ENCODE data around the gene NEK8.

The NEK8 gene

DNA sequence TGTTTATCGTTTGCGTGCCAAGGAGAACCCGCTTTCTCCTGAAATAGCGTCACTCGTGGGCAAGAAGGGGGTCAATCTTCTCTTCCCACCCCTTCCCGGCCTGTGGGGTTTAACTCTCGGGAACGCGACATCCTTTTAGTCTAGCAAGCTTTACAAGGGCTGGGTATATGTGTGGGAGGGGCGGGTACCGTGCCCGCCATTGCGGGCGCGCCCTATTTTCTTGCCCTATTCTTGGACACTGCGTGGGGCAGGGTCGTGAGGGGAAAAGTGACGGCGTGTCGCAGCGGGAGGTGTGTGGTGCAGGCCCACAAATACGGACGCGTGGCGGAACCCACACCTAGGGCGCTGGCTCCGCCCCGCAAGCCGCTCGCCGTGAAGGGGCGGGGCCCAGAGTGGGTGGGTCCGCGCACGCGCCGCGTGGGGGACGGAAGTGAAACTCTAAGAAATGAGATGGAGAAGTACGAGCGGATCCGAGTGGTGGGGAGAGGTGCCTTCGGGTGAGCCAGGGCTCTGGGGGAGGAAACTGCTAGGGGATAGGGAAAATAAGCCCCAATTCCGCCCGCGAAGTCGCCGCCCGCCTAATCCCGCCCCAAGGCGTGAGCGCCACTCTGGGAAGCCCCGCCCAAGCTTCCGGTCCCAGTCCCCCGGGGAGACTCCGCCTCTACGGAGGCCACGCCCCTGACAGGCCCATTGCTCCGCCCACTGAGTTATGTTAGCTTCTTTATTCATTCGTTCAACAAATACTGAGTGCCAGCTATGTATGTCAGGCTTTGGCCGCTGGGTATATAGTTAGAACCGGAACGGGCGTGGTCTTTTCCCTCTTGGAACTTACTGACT lies at the start of gene NEK8:
TSS of gene NEK8 (plus strand) at position 425 of the 837 bp plus-strand sequence. CDS start at position 451, 26 bp downstream.
- DNase-seq = peak; percentile 84

GRCh38 chr17:28682655-28683054 lies 45.9 kb upstream of the NEK8 start:
- no peak for DNase-seq

- DNase-seq = peak; percentile 13
These were observed 43.6 kb upstream of the NEK8 start for GRCh38 chr17:28684963-28685362.

DNA sequence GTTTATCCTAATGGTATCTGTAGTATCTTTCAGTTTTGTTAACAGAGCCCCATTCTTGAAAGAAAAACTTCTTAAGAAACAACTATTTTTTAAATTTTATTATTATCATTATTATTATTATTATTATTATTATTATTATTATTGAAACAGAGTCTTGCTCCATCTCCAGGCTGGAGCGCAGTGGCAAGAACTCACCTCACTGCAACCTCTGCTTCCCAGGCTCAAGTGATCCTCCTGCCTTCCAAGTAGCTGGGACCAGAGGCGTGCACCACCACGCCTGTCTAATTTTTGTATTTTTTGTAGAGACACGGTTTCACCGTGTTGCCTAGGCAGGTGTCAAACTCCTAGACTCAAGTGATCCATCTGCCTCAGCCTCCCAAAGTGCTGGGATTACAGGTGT lies 43.2 kb upstream of the NEK8 start:
- DNase-seq = no peak

- DNase-seq = no peak
These were observed 42.3 kb upstream of the NEK8 start for GRCh38 chr17:28686296-28686695.

GRCh38 chr17:28688481-28688880 lies 40.1 kb upstream of the NEK8 start:
- DNase-seq = no peak

DNA sequence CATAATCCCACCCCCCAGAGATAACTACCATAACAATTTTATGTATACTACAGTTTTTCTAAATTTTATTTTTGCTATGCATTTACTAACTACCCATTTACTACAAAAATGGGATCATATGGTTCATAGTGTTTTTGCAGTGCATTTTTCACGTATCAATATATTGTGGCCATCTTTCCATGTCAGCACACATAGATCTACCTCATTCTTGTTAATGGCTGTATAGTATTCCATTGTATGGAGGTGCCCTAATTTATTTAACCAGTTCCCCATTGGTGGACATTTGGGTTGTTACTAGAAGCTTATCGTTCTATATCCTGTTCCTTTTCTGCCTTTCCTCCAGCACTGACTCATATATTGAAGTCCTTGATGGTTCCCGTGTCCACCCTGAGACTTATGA lies 39.6 kb upstream of the NEK8 start:
- DNase-seq = no peak

GRCh38 chr17:28693869-28694268 lies 34.7 kb upstream of the NEK8 start:
- no peak for DNase-seq

- DNase-seq = no peak
These were observed 30.2 kb upstream of the NEK8 start for GRCh38 chr17:28698253-28698941.

DNA sequence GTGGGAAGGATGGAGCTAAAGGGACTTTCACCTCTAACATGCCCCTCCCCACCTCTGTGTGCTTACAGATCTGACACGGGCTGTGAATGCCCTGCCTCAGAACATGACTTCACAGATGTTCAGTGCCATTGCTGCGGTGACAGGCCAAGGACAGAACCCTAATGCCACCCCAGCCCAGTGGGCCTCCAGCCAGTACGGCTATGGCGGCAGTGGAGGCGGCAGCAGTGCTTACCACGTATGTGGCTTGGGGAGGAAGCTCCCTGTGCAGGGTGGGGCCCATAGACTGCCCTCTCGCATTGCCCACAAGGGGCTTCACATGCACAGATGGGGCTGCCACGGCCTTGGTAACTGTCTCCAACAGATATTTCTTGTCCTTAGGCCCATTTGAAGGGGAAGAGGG lies 28.3 kb upstream of the NEK8 start:
- no peak for DNase-seq

GRCh38 chr17:28700830-28701492 lies 27.6 kb upstream of the NEK8 start:
- DNase-seq = no peak

- DNase-seq = peak; percentile 78
These were observed 26.4 kb upstream of the NEK8 start for GRCh38 chr17:28702026-28702751.

GRCh38 chr17:28702752-28703150 lies 25.8 kb upstream of the NEK8 start:
- DNase-seq = no peak

DNA sequence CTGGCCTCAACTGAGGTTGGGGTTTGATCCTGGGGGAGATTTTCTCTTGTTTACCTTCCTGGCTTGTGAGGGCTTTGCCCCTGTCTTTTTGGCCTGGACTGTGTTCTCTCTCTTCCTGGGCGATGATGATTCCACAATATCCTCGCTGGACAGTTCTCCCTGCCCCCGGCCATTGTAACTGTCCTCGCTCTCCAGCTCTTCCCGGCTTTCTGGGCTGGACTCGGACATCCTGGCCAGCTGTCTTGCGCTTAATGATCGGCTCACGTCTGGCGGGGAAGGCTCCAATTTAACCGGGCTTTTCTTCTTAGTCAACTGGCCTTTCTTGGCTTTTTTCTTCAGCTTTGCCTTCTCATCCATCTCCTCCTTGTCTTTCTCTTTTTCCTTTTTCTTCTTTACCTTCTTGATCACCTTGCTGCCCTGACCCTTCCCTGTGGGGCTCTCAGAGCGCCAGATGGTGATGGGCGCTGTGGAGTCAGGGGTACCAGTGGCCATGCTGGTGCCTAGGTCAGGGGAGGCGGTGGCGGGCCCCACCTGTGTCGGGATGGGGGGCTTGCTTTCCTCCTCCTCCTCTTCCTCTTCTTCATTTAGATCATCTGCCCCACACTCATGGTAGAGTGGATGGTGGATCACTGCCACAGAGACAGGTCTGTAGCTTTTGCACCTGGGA lies 24.9 kb upstream of the NEK8 start:
- no peak for DNase-seq

- DNase-seq = no peak
These were observed 24.2 kb upstream of the NEK8 start for GRCh38 chr17:28704219-28704858.

GRCh38 chr17:28705074-28705659 lies 23.4 kb upstream of the NEK8 start:
- DNase-seq = no peak

- no peak for DNase-seq
These were observed 22.8 kb upstream of the NEK8 start for GRCh38 chr17:28705728-28706334.

DNA sequence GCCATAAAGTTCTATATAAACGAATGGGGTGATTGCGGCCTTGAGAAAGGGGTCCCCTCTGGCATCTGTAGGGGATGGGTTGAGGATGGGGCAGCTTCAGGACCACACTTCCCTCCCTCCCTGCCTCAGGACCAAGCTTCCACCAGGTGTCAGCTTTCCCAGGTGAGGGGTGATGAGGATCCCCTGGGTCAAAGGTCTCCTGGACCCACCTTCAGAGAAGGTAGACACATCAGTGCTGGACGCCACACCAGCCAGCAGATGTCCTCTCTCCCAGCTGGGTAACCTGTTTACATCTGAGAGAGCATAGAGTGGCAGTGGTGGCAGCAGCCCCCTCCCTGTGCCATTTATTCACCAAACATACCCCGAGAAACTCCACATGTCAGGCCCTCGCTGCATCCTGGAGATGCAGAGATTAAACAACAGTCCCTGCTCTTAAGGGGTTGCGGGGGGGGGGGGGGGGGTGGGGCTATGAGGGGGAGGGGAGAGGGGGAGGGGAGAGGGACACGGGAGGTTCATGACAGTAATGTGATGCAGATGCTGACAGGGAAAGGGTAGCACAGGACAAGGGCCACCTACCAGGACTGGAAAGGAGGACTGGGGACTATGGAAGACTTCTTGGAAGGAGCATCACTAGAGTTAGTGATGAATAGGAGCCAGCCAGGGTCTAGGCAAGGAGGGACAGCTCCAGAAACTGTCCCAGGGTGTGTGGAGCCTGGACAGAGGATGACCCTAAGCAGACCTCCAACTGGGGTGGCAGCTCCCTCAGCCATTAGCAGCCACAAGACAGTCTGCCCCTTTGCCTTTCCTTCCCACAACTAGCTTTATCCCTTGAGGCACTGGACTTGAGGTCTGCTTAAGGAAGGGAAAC lies 21.9 kb upstream of the NEK8 start:
- DNase-seq = no peak

DNA sequence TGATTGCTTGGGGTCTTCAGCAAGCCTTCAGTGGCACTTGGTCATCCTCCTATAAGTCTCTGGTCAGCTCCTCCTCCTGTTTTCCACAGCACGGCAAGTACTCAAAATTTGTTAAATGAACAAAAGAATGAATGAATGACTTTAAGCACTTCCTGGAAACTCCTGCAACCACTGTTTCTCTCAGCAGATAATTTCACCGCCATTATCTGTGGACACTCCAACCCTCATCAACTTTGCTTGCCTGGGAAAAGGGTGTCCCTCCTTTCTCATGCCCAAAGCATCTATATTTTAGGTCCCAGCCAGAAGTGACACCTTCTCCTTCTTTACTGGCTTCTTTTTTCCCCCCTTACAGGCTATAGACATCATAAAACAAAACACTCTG lies 21.3 kb upstream of the NEK8 start:
- DNase-seq = no peak
